Liver (tissue), 9 donors: ENCODE results near the gene CEACAM7. TPM values are rescaled to one million over a fixed set of nuclear protein-coding genes. Genes with fewer than 3 reads are reported as not detected.

Source experiments
- DNase-seq: peaks from one replicate; pipeline ENCODE4 v3.0.0-alpha.2; 2017; ENCODE audit warnings: low spot score
- H3K27ac ChIP-seq, 2 donors: one replicate each; pipeline ENCODE4 v1.7.0; 2013; ENCODE audit warnings: inconsistent platforms in 2 of 2, low read length in 2 of 2, control low read depth in 1 of 2, low read depth in 1 of 2, mild to moderate bottlenecking in 1 of 2
- H3K27me3 ChIP-seq, 4 donors: one replicate each; pipeline versions ENCODE4 v1.6.1 to v1.7.0; 2013; ENCODE audit warnings: low read length in 3 of 4, inconsistent platforms in 1 of 4, mild to moderate bottlenecking in 1 of 4, moderate library complexity in 1 of 4; ENCODE audit not compliant: control insufficient read depth in 4 of 4, insufficient read depth in 4 of 4
- H3K36me3 ChIP-seq, 4 donors: one replicate each; pipeline versions ENCODE4 v1.6.1 to v1.7.0; 2013; ENCODE audit warnings: low read length in 3 of 4, mild to moderate bottlenecking in 3 of 4, low read depth in 1 of 4, moderate library complexity in 1 of 4; ENCODE audit not compliant: control insufficient read depth in 4 of 4, insufficient read depth in 3 of 4
- H3K4me1 ChIP-seq, 4 donors: one replicate each; pipeline versions ENCODE4 v1.6.1 to v1.7.0; 2013; ENCODE audit warnings: low read length in 3 of 4, mild to moderate bottlenecking in 3 of 4, moderate library complexity in 1 of 4; ENCODE audit not compliant: control insufficient read depth in 4 of 4, insufficient read depth in 4 of 4
- H3K4me3 ChIP-seq, 3 donors: one replicate each; pipeline versions ENCODE4 v1.6.1 to v1.7.0; 2013; ENCODE audit warnings: low read length in 3 of 3, control low read depth in 1 of 3, low read depth in 1 of 3, mild to moderate bottlenecking in 1 of 3
- H3K9ac ChIP-seq, 2 donors: one replicate each; pipeline ENCODE4 v1.7.0; 2013; ENCODE audit warnings: low read length in 2 of 2, mild to moderate bottlenecking in 2 of 2, moderate library complexity in 2 of 2, control low read depth in 1 of 2, low read depth in 1 of 2
- H3K9me3 ChIP-seq, 4 donors: one replicate each; pipeline versions ENCODE4 v1.6.1 to v1.7.0; 2013; ENCODE audit warnings: low read length in 3 of 4; ENCODE audit not compliant: control insufficient read depth in 4 of 4
- ATF3 ChIP-seq: IDR thresholded peaks from 2 replicates; pipeline ENCODE4 v1.6.1; 2016; ENCODE audit warnings: antibody characterized with exemption
- CTCF ChIP-seq: fragments of 150-350 bp; IDR thresholded peaks from 2 replicates; pipeline ENCODE4 v1.5.1; 2017; ENCODE audit warnings: improper control_type of control experiment, low read depth, low read length; ENCODE audit not compliant: missing input control
- EGR1 ChIP-seq, 2 donors: IDR thresholded peaks; 2 replicates each; pipeline ENCODE4 v1.6.1; 2016 to 2018; ENCODE audit warnings: antibody characterized with exemption in 2 of 2, low read depth in 2 of 2
- FOXA1 ChIP-seq: IDR thresholded peaks from 2 replicates; pipeline ENCODE4 v1.6.1; 2016; ENCODE audit warnings: antibody characterized with exemption
- FOXA2 ChIP-seq: IDR thresholded peaks from 2 replicates; pipeline ENCODE4 v1.6.1; 2016; ENCODE audit warnings: antibody characterized with exemption
- GABPA ChIP-seq, 2 donors: IDR thresholded peaks in 1 of 2; conservative IDR thresholded peaks in 1 of 2; 2 replicates each; pipeline ENCODE4 v1.6.1; 2016; ENCODE audit warnings: antibody characterized with exemption in 2 of 2, mild to moderate bottlenecking in 1 of 2, moderate library complexity in 1 of 2
- HNF4A ChIP-seq, 2 donors: conservative IDR thresholded peaks; 2 replicates each; pipeline ENCODE4 v1.6.1; 2016; ENCODE audit warnings: antibody characterized with exemption in 2 of 2, mild to moderate bottlenecking in 2 of 2
- HNF4G ChIP-seq: IDR thresholded peaks from 2 replicates; pipeline ENCODE4 v1.6.1; 2016; ENCODE audit warnings: antibody characterized with exemption
- JUND ChIP-seq, 2 donors: IDR thresholded peaks; 2 replicates each; pipeline ENCODE4 v1.6.1; 2016; ENCODE audit warnings: antibody characterized with exemption in 2 of 2
- MAX ChIP-seq: IDR thresholded peaks from 2 replicates; pipeline ENCODE4 v1.6.1; 2016; ENCODE audit warnings: antibody characterized with exemption
- NR2F2 ChIP-seq: IDR thresholded peaks from 2 replicates; pipeline ENCODE4 v1.6.1; 2016; ENCODE audit warnings: antibody characterized with exemption
- RAD21 ChIP-seq, 2 donors: IDR thresholded peaks; 2 replicates each; pipeline ENCODE4 v1.6.1; 2016; ENCODE audit warnings: antibody characterized with exemption in 2 of 2, mild to moderate bottlenecking in 2 of 2
- REST ChIP-seq: IDR thresholded peaks from 2 replicates; pipeline ENCODE4 v1.6.1; 2016; ENCODE audit warnings: antibody characterized with exemption, mild to moderate bottlenecking
- RXRA ChIP-seq, 2 donors: IDR thresholded peaks; 2 replicates each; pipeline ENCODE4 v1.6.1; 2017 to 2018; ENCODE audit warnings: antibody characterized with exemption in 2 of 2, mild to moderate bottlenecking in 1 of 2
- SP1 ChIP-seq: IDR thresholded peaks from 2 replicates; pipeline ENCODE4 v1.6.1; 2018; ENCODE audit warnings: antibody characterized with exemption, mild to moderate bottlenecking
- TAF1 ChIP-seq: conservative IDR thresholded peaks from 2 replicates; pipeline ENCODE4 v1.6.1; 2016; ENCODE audit warnings: antibody characterized with exemption, mild to moderate bottlenecking
- YY1 ChIP-seq: IDR thresholded peaks from 2 replicates; pipeline ENCODE4 v1.6.1; 2016; ENCODE audit warnings: antibody characterized with exemption, mild to moderate bottlenecking
- ZBTB33 ChIP-seq: IDR thresholded peaks from 2 replicates; pipeline ENCODE4 v1.6.1; 2016; ENCODE audit warnings: antibody characterized with exemption
- WGBS: extraction: QIAGEN DNeasy Blood & Tissue Kit; methylation state at CpG from one replicate; pipeline ENCODE4 v1.1.7; 2013; 5-methylcytosine and 5-hydroxymethylcytosine counted together
- polyA plus RNA-seq, 2 donors: library from polyadenylated mRNA; stranded (reverse) in 1 of 2; unstranded in 1 of 2; fragments of 200-250 nt in 1 of 2; fragments of >200 nt in 1 of 2; fragmentation: Nextera tagmentation in 1 of 2; extraction: Ambion mirVana in 1 of 2; gene quantifications; one replicate each; pipeline versions ENCODE4 v1.2.1 to v1.2.3, GENCODE V29; 2013 to 2015
- total RNA-seq, 2 donors: library from RNA; depleted of rRNA; stranded (reverse); fragments of >200 nt; gene quantifications; one replicate each; pipeline ENCODE4 v1.2.3, GENCODE V29; 2014
- donor health status: healthy.
- donor health status: healthy.
- donor health status: healthy.
- donor health status: healthy.
- donor health status: healthy.

The CEACAM7 gene
- total and polyA plus RNA-seq, 4 donors, result 0.03 TPM; not detected in 3

GRCh38 chr19:41641879-41642485, 46.1 kb downstream of the CEACAM7 start:
- no peak overlapping the region for H3K9ac ChIP-seq
- no peaks in the 10 kb centered on the region for H3K36me3 ChIP-seq
- TF ChIP-seq HNF4G (no peak), EGR1 (IDR thresholded peaks at IDR 0.05; ENCODE audit: low read depth in 2 of 2) (no peak), SP1 (no peak), MAX (no peak), CTCF (peak; percentile 81), YY1 (no peak), RAD21 (IDR thresholded peaks at IDR 0.05) (peak; percentile 74 to 82), GABPA (IDR thresholded peaks at IDR 0.05 in 1 of 2, conservative IDR thresholded peaks at IDR 0.05 in 1 of 2) (no peak), JUND (IDR thresholded peaks at IDR 0.05) (no peak), FOXA1 (no peak)
- WGBS, result 4% methylated on average over 6 of the region's 6 CpGs
- H3K4me1 ChIP-seq, result no peaks in the 10 kb centered on the region
- no peaks in the 10 kb centered on the region for H3K9me3 ChIP-seq
- no peak overlapping the region for H3K4me3 ChIP-seq
- DNase-seq, result peak; percentile 59
- peaks cover 0 to 9% (median 0%) of the 10 kb centered on the region in 4 donors for H3K27me3 ChIP-seq
- no peak overlapping the region for H3K27ac ChIP-seq

GRCh38 chr19:41638641-41639081, 49.4 kb downstream of the CEACAM7 start:
- peaks cover 0 to 10% (median 0%) of the 10 kb centered on the region in 4 donors for H3K27me3 ChIP-seq
- H3K36me3 ChIP-seq, result no peaks in the 10 kb centered on the region
- no peak overlapping the region for H3K9ac ChIP-seq
- H3K27ac ChIP-seq, result no peak overlapping the region
- no peaks in the 10 kb centered on the region for H3K9me3 ChIP-seq
- 34% methylated on average over 6 of the region's 6 CpGs for WGBS
- no peaks in the 10 kb centered on the region for H3K4me1 ChIP-seq
- H3K4me3 ChIP-seq, result no peak overlapping the region
- DNase-seq, result no peak
- TF ChIP-seq RXRA (IDR thresholded peaks at IDR 0.05), result no peak
- no peak for TF ChIP-seq RAD21 (IDR thresholded peaks at IDR 0.05)
- TF ChIP-seq ATF3, result no peak
- TF ChIP-seq FOXA2, result no peak
- TF ChIP-seq FOXA1, result no peak
- TF ChIP-seq NR2F2, result no peak
- TF ChIP-seq HNF4A (conservative IDR thresholded peaks at IDR 0.05), result no peak
- TF ChIP-seq REST, result no peak
- no peak for TF ChIP-seq TAF1
- no peak for TF ChIP-seq CTCF
- TF ChIP-seq SP1, result no peak
- TF ChIP-seq GABPA (IDR thresholded peaks at IDR 0.05 in 1 of 2, conservative IDR thresholded peaks at IDR 0.05 in 1 of 2), result no peak
- TF ChIP-seq MAX, result no peak
- TF ChIP-seq YY1, result no peak
- no peak for TF ChIP-seq EGR1 (IDR thresholded peaks at IDR 0.05; ENCODE audit: low read depth in 2 of 2)
- TF ChIP-seq ZBTB33, result no peak
